Amniotic epithelial cell (primary cell): ENCODE results near the gene HBS1L.

Experiments
- DNase-seq: peaks from one replicate; pipeline ENCODE4 v3.0.0-alpha.2; 2010; ENCODE audit warnings: low read depth

HBS1L gene

DNA sequence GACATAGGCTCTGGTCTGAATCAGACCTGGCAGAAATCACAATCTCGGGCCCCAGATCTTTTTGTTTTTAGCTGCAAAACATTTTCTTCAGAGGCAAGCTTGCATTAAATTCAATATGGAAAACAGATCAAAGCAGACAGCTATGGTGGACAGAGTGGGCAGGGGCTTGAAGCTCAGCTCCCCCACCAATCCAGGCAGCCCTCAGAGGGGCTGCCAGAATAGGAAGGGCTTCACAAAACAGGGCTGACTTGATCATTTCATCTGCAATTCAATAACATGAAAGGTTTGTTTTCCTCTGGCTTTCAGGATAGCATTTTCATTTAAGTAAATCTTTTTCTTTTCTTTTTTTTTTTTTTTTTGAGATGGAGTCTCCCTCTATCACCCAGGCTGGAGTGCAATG is 55.5 kb downstream of the HBS1L start:
- DNase-seq, result no peak

DNA sequence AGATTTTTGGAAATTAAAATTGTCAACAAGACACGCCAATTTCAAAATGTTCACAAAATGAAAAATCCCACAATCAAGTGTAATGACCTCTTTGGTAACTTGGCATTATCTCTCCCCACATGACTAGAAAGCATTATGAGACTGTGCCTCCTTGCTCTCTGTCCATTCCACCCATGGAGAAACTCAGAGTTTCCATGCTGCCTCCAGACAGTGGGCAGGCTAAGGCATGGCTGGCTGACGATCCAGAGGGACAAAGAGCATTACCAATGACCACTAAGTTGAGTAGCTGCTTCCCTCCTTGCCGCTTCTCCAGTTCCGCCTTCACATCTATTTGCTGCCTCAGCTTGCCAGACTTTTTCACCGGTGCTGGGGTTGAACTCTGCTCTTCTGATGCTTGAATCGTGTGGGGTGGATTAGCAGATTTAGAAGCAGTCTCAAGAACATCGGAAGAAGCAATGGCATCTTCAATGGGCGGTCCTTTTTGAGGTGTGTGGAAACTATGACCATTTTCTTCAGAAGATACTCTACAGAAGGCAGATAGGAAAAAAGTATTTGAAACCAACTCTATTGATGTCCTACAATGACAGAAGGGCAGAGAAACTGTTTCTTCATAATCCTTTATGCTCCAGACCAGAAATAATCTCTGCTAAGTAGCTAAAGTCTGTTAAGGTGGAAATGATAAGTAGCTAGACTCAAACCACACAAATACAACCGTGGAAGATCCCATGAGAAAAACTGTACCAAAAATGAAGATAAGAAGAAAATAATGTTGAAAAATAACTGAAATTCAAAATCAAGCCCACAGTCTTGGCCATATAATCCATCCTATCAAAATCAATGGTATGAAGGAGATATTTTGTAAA is 57.3 kb downstream of the HBS1L start:
- DNase-seq, result no peak

DNA sequence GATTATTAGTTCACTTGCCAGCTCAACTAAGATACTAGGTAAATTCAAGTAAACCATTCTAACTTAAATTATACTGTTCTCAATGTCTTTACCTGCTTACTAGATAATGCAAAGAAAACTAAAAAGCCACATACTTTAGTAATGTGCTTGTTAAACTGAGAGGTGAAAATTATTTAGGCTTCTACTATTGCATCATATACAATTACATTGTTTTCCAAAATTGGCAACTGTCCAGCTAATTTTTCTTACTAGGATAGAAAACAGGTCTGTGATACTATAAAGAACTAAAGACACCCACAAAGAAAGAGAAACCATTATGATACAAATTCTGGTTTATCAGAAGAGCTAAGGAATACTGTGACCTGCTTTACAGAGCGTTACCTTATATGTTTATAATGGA is 59.1 kb downstream of the HBS1L start:
- no peak for DNase-seq

DNA sequence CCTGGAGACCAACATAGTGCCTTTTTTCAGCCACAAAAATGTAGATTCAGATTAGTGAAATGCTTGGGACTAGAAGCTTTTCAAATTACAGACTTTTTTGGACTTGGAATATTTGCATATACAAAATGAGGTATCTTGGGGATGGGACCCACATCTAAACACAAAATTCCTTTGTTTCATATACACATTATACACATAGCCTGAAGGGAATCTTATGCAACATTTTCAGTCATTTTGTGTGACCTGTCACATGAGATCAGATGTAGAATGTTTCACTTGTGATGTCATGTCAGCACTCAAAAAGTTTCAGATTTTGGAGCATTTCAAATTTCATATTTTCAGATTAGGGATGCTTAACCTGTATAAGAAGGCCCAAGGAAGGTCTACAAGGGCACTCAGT is 60.2 kb downstream of the HBS1L start:
- no peak for DNase-seq

- DNase-seq, result no peak
These were observed 62.5 kb downstream of the HBS1L start for GRCh38 chr6:134992155-134992554.

GRCh38 chr6:134990262-134990661 is 64.4 kb downstream of the HBS1L start:
- DNase-seq, result no peak

DNA sequence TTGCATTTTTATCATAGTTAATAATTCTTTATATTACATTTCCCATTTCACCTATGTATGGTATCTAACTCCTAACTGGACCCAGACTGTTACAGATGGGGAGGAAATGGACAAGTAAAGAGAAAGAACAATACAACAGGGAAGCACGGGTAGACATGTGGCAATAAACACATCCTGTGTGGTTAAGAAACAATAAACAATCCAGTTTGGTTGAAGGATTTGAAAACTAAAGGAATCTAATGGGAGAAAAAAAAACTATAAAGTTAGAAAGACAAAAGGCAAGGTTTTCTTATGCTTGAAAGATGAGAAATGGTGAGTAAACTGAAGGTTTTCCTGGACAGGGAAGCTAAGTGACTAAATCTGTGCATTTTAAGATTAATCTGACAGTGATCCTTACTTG is 69.8 kb downstream of the HBS1L start:
- DNase-seq, result peak; percentile 38

- DNase-seq, result no peak
These were observed 70.8 kb downstream of the HBS1L start for GRCh38 chr6:134983823-134984222.

- no peak for DNase-seq
These were observed 72.5 kb downstream of the HBS1L start for GRCh38 chr6:134982161-134982560.

GRCh38 chr6:134980846-134981245 is 73.8 kb downstream of the HBS1L start:
- peak; percentile 62 for DNase-seq

- no peak for DNase-seq
These were observed 75.5 kb downstream of the HBS1L start for GRCh38 chr6:134979142-134979541.

GRCh38 chr6:134974370-134974769 is 80.3 kb downstream of the HBS1L start:
- DNase-seq, result no peak

GRCh38 chr6:134967711-134968110 is 86.9 kb downstream of the HBS1L start:
- no peak for DNase-seq

DNA sequence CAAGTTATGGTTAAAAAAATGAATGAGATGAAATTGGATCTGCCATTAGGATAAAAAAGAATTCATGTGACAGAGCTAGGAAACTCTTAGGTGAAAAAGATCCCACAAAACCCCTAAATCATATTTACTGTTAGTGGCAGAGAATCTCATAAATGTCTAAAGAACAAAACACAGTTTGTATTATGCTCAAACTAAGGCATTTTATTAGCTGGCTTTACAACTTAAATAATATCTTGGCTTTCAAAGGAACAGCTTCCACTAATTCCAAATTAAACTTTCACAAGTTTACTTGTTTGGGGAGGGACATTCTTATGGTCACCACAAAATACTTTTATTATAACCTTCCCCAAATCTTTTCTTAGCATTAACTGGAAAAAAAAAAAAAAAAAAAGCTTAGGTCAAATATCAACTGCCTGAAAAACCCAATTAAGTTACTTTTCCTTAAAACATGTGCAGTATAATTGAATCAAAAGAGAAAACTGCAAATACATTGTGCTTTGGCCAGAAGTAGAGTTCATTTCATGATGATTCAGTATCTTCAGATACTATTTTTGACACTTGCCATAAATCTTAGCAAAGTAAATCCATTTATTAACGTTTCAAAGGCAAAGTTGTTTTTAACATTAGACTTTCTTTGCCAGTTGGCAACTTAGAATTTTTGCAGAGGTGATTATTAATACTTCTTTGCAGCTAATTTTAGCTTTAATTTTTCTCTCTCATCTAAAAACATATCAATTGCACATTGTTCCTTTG is 90.0 kb downstream of the HBS1L start:
- no peak for DNase-seq

DNA sequence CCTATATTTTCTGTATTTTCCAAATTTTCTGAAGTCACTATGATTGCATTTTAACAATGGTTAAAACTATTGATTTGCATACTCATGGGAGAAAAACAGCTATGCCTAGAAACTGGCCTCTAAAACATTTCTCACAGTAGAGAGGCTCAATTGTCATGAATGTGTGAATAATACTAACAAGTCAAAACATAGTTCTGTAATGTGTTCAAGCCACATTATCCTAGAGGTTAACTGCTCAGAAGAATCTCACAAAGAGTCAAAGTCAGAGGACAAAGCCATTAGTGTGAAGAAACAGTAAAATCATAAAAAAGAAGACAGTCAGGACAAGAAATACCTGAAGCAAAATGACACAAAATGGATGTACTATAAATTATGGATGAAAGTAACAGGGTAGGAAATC is 92.2 kb downstream of the HBS1L start:
- no peak for DNase-seq

- no peak for DNase-seq
These were observed 93.3 kb downstream of the HBS1L start for GRCh38 chr6:134961366-134961765.

GRCh38 chr6:134959603-134960002 is 95.0 kb downstream of the HBS1L start:
- DNase-seq, result no peak

- DNase-seq, result no peak
These were observed 97.9 kb downstream of the HBS1L start for GRCh38 chr6:134956676-134957075.

DNA sequence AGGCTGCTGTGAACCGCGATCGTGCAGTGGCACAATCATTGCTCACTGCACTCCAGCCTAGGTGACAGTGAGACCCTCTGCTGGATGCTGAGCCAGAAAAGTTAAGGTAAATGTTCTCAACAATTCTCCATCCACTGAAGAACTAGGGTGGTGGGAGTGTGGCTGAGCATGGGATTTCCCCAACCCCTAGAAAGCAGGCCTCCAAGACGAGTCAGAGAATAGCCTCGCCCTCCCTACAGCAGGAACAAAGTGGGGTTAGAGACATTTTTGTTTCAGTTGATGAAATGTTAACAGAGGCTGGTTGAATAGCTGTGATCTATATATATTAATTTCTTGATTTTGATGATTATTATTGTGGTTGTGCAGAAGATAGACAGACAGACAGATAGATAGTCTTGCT is 98.6 kb downstream of the HBS1L start:
- DNase-seq, result no peak

DNA sequence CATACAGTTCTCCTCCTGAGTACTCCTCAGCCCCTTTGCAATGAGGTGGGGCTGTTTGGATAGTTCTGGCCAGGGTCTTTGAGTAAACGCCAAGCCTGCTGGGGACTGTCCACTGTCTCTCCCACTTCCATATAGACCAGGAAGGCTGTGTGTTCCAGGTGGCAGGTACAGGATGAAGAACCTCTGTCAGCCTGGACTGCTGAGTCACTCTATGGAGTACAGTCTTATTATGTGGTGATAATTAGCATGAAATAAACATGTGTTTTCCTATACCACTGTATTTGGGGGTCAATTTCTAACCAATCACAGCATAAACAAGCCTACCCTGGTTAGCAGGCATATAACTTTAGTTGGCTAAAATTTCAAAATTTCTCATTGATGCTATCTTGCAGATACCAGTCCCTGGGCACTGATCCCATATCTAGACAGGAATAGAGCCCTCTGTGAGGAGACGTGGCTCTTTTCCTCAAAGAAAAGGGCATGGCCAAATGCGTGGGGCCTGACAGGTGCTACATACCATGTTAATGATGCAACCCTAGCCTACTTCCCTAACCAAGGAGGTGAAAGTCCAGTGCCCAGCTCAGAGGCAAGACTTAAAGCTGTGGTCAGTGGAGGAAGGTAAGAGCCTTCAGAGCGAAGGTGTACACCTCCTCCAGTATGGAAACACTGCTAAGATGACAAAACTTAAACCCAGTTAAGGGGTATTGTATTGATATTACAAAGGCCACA is 100.2 kb downstream of the HBS1L start:
- no peak for DNase-seq

- no peak for DNase-seq
These were observed 102.9 kb downstream of the HBS1L start for GRCh38 chr6:134951494-134952263.

- no peak for DNase-seq
These were observed 104.1 kb downstream of the HBS1L start for GRCh38 chr6:134950482-134950881.
